NCI-H526 (cell line): ENCODE data around the gene P2RY8.
"Not testable (repeated sequence)": the region's sequence is repeated elsewhere in the genome, so short reads cannot be mapped to it uniquely, and the experiment has no call there.

Source experiments
- DNase-seq, 2 experiments: peaks; one replicate each; lab custom pipeline; 2025; lab: John Stamatoyannopoulos, UW

P2RY8 gene

DNA sequence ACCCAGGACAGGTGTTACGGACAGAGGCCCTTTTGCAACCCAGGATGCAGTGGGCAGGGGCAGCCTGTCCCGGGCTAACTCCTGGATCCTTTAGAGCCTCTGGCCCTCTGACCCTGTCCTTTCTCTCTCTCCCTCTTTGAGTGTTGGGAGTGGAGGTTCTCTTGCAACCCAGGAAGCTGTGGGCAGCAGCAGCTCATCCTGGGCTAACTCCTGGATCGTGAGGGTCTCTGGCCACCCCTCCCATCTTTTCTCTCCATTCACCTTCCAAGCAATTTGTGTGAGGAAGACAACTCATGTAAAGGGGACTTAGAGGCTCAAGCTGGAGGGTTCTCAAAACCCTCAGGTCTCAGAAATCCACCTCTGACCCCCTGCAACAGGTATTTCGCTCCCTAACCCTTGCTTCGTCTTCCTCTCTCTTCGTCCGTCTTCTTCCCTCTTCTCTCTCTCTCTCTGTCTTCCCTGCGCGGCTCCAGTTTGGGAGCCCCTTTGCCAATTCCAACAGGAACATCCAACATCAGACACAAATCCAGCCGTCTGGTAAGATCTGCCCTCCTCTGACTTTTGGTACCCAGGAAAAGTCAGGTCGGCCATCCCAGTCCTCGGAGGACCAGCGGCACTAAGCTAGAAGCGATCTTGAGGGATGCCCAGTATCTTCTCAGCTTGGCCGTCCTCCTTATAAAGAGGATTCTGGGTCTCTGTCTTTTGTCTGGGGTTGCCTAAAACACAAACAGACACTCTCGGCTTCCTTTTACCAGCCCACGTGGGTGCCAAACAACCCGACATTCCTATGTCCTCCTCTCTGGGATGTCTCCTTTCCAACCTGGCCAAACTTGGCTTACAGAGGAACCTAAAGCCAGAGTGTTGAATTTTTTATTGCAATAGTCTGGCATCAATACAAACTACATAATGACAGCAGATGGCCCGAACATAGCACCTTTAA lies 92.2 kb downstream of the P2RY8 start:
- DNase-seq, result no peak

GRCh38 chrX:1443496-1444075 lies 93.4 kb downstream of the P2RY8 start:
- no peak for DNase-seq

DNA sequence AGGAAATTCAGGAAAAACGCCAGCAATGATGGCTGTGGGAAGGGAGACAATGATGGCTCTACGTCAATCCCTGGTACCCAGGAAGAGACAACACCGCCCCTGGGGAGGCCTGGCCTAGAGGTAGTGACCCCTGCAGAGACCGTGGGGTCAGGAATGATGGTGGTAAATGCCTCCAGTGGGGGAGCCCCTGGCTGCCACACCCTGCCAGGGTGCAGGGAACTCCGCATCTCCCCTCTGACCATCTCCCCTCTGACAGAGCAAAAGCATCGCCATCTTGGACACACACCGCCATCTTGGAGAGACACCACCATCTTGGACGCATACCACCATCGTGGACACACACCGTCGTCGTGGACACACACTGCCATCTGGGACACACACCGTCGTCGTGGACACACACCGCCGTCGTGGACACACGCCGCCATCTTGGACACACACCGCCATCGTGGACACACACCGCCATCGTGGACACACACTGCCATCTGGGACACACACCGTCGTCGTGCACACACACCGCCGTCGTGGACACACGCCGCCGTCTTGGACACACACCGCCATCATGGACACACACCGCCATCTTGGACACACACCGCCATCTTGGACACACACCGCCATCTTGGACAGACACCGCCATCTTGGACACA lies 94.1 kb downstream of the P2RY8 start:
- no peak for DNase-seq

DNA sequence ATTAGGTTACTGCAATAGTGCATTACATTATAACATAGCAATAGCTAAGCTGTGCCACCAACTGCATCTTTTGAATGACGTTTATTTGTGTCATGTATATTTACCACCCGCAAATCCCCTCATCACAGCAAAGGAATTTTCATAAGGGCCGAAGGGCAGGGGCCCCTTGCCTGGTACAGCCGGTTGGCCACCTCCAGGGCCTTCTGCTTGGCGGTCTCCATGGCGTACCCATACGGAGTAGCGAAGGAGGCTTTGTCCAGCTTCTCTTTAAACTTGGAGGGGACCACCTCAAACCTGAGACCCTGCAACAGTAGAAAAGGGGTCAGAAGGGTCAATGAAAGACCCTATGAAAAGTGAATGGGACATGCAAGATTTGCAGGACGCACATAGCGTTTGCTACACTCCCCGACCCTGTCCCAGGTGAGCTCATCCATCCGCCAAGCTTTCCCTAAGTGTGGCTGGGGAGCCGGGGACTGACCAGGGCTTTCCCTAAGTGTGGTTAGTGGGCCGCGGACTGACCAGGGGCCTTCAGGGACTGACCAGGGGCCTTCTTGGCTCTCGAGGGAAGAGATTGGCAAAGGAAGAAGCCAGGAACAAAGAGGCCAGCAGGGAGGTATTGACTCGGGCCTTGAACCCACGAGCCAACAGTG lies 94.8 kb downstream of the P2RY8 start:
- no peak for DNase-seq

DNA sequence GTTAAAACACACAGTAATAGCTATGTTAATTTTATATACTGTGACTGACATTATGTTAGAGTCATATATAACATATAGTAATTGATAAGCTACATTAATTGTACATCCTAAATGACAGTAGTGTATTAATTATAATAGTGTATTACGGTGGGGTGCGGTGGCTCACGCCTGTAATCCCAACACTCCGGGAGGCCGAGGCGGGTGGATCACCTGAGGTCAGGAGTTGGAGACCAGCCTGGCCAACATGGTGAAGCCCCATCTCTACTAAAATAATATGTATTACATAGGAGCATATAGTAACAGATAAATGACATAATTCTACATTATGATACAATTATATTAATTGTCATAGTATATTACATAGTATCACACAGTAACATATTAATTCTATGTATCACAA lies 96.5 kb downstream of the P2RY8 start:
- DNase-seq, result no peak

DNA sequence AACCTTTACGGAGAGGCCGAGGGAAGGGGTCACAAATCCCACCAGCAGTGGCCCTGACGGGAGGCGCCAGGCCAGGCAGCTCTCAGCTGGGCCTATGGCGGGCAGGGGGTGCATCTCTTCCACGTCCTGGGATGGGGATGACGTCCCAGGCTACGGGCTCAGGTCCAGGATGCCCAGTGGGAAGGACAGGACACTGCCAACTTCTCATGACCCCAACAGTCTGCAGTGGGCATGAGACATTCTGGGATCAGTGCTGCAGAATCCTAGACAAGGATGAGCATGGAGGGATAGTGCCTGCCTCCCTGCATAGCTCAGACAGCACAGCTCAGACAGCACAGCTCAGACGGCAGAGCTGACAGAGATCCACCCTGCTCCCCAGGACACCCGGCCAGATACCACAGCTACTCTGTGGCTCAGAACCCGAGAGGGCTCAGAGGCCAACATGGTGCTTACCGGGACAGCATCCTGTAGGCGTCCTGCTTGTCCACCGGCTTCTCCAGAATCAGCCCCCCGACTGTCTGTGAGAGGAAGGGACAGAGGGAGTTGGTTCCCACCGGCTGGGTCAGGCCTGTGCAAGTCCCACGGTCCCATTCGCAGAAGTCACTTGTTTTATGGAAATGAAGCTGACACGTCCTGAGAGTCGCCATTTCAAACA lies 101.6 kb downstream of the P2RY8 start:
- no peak for DNase-seq

- DNase-seq, result no peak
Measured at GRCh38 chrX:1434871-1435240, 102.1 kb downstream of the P2RY8 start.

- no peak for DNase-seq
Measured at GRCh38 chrX:1433646-1434357, 103.2 kb downstream of the P2RY8 start.

DNA sequence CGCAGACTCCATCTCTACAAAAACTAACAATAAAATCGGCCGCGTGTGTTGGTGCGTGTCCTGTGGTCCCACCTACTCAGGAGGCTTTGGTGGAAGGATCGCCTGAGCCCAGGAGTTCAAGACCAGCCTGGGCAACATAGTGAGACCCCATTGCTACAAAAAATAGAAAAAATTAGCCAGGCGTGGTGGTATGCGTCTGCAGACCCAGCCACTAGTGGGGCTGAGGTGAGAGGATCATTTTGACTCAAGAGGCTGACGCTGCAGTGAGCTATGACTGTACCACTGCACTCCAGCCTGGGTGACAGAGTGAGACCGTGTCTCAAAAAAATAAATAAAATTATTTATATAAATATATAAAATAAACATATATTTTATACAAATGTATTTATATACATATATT lies 106.5 kb downstream of the P2RY8 start:
- DNase-seq, result no peak

GRCh38 chrX:1427756-1428155 lies 109.2 kb downstream of the P2RY8 start:
- no peak for DNase-seq

GRCh38 chrX:1426321-1426720 lies 110.7 kb downstream of the P2RY8 start:
- not testable (repeated sequence) for DNase-seq

DNA sequence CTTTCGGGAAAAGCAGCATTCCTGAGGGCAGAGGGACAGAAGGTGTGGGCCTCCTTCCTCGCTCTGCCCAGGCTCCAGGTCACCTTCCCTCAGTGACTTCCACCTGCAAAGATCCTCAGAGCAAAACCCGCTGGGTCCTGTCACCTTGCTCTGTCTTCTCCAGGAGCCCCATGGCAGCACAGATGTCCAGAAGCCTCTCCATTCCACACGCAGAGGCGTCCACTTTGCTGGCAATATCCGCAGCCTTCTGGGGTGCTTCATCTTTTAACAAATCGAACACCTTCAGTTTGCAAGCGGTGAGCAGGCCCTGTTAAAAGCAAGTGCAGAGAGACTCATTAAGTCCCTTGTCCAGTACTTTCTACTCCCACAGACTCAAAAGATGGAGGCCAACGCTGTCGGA lies 111.6 kb downstream of the P2RY8 start:
- no peak for DNase-seq

GRCh38 chrX:1424147-1424851 lies 112.7 kb downstream of the P2RY8 start:
- no peak for DNase-seq

DNA sequence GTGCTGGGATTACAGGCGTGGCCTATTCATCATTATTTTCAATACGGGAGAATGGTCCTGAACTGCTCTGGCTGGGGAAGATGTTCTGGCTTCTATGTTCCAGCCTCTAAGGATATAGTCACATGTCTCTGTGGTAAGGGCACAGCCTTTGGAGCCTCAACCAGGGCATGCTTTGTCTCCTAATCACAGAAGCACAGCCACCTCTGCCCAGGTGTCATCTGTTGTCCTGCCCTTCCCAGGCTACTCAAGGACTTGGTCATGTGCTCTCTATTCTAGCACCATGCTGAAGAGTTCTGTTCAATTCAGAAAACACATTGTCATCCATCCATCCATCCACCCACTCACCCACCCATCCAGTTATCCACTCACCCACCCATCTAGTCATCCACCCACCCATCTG lies 113.8 kb downstream of the P2RY8 start:
- DNase-seq, result no peak

- DNase-seq, result no peak
Measured at GRCh38 chrX:1422135-1422465, 114.9 kb downstream of the P2RY8 start.

- DNase-seq, result no peak
Measured at GRCh38 chrX:1421433-1422134, 115.4 kb downstream of the P2RY8 start.

DNA sequence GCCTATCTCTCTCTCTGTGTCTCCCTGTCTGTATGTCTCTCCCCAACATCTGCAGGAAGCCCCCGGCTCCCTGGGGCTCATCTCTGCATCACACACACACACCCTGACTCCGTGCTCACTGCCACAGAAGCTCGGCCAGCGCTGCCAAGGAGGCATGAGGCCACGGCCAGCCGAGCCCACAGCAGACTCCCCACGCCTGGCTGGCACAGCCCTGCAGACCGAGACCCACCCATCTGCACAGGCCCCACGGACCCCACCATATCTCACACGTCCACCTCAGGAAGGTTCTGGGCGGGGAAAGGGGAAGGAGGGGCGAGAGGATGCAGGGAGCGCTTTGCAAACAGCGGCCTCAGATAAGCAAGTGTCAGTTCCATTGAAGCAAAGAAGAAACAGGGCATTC lies 116.6 kb downstream of the P2RY8 start:
- no peak for DNase-seq

- DNase-seq, result no peak
Measured at GRCh38 chrX:1419545-1420355, 117.2 kb downstream of the P2RY8 start.

GRCh38 chrX:1418901-1419544 lies 118.0 kb downstream of the P2RY8 start:
- DNase-seq, result no peak
